GM21390 (cell line): Measurements from ENCODE around the gene B3GNT3.
A peak's percentile ranks its signal among the peaks of the same experiment; 100 is the strongest.

Experiments used
- ATAC-seq: cut with Tn5 transposase; IDR thresholded peaks from one replicate; pipeline ENCODE4 v1.9.1; 2021; ENCODE audit not compliant: unreplicated experiment

Gene B3GNT3

GRCh38 chr19:17859533-17860330 lies 64.8 kb downstream of the B3GNT3 start, which contains the start of gene RPL18A:
Gene RPL18A (plus strand): TSS chr19:17859910. CDS start chr19:17859957, 47 bp downstream.
- peak; percentile 80 for ATAC-seq

DNA sequence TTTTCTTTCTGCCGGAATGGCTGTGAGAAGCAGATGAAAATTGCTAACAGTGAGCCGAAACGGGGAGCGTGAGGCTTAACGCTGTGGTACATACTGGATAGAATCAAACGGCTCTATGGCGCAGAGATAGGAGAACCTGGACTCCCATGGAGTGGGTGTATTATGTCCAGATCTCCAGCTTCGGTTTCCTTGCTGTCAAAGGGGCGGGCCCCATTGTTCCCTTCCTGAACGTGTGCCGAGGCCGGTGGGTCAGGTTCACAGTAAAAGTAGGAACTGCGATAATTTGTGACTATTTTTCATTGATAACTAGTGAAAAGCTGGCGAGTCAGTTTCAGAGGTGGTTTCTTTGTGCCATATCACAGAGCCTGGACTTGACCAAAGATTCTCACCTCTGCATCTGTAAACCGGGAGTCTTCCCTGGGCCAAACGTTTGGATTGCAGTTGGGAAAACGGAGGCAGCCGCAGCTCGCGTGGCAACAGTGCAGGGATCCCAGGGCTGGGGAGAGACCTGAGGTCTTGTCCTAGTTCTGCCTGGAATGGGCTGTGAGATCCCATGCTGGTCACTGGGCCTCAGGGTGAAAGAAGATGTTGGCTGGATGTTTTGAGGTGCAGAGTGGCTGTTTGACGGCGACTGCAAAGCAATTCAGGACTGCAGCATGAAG lies 65.5 kb downstream of the B3GNT3 start:
- no peak for ATAC-seq

GRCh38 chr19:17860993-17861360 lies 66.0 kb downstream of the B3GNT3 start:
- ATAC-seq = no peak

DNA sequence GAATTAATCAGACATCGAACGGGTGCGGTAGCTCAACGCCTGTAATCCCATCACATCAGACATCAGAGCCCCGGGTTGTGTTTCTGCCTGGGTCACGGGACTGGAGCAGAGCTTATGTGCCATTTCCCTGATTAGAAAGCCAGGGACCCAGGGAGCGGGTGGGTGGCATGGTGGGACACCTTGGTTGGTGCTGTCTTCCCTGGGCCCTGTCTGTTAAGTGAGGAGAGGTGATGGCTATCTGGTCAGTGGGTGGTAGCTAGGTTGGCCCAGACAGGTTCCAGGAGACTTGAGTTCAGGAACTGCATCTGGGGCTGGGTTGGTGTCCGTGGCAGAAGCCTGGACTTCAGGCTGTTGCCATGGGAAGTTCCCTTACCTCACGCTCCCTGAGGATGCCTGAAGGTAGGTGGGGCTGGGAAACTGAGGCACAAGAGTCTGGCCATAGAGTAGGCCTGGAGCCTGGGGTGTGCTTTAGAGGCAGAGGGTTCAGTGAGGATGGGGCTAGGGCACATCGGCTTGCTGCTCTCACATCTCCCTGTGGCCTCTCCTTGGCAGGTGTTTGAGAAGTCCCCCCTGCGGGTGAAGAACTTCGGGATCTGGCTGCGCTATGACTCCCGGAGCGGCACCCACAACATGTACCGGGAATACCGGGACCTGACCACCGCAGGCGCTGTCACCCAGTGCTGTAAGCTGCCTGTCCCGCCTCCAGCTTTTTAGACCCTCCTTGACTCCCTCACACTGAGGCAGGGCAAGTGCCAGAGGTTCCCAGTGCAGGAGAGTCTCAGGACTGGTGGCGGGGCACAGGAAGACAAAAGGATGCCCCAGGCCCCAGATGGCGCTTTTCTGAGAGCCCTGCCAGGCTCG lies 66.8 kb downstream of the B3GNT3 start:
- no peak for ATAC-seq

GRCh38 chr19:17862711-17863519 lies 68.0 kb downstream of the B3GNT3 start:
- no peak for ATAC-seq
